WI38 (cell line): ENCODE results near the gene CTNNA2.

Experiments
- H3K4me3 ChIP-seq: 2 replicates; pipeline ENCODE4 v1.5.1; 2011; ENCODE audit warnings: low read depth, mild to moderate bottlenecking, control low read depth, low read length
- TF ChIP-seq, protein P1 (sequence below): IDR thresholded peaks from 2 replicates; pipeline ENCODE4 v1.5.1; 2012; ENCODE audit warnings: low read depth, mild to moderate bottlenecking, control low read depth, low read length

The CTNNA2 gene

DNA sequence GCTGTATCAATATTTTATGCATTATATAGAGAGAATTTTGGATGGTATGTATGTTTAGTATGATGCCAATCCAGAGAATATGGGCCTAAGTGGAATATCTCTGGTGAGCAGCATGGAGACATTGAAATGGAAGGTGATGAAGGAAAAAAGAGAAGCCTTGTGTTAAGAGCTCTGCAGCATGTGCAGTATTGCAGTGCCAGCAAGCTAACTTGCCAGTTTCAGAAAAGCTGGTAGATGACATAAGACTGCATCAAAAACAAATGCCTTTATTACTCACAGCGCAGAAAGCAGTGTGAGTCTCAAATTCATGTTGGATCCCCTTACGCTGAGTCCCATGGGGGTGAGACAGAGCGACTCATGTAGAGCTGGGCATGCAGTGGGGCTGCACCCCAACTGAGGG, 280.2 kb downstream of the CTNNA2 start:
- no peak overlapping the region for H3K4me3 ChIP-seq
- TF ChIP-seq, protein P1, sequence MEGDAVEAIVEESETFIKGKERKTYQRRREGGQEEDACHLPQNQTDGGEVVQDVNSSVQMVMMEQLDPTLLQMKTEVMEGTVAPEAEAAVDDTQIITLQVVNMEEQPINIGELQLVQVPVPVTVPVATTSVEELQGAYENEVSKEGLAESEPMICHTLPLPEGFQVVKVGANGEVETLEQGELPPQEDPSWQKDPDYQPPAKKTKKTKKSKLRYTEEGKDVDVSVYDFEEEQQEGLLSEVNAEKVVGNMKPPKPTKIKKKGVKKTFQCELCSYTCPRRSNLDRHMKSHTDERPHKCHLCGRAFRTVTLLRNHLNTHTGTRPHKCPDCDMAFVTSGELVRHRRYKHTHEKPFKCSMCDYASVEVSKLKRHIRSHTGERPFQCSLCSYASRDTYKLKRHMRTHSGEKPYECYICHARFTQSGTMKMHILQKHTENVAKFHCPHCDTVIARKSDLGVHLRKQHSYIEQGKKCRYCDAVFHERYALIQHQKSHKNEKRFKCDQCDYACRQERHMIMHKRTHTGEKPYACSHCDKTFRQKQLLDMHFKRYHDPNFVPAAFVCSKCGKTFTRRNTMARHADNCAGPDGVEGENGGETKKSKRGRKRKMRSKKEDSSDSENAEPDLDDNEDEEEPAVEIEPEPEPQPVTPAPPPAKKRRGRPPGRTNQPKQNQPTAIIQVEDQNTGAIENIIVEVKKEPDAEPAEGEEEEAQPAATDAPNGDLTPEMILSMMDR = no peak

DNA sequence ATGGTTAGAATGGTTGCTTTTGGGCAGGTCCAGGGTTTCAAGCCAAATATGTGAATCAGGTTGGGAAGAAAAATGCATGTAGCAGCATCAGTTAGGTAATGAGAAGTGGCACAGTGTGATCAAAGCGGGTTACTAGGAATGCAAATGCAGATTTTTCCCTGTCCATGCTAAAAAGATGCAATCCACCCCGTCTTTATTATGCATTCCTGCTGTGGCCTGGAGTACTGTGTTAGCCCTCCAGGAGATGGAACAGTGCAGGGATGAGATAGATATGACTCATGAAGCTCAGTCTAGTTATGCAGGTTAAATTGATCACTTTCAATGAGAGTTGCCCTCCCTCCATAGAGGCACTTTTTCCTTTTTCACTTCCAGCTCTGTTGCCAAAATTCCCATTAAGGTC, 283.8 kb downstream of the CTNNA2 start:
- TF ChIP-seq, protein P1 = no peak
- no peak overlapping the region for H3K4me3 ChIP-seq

DNA sequence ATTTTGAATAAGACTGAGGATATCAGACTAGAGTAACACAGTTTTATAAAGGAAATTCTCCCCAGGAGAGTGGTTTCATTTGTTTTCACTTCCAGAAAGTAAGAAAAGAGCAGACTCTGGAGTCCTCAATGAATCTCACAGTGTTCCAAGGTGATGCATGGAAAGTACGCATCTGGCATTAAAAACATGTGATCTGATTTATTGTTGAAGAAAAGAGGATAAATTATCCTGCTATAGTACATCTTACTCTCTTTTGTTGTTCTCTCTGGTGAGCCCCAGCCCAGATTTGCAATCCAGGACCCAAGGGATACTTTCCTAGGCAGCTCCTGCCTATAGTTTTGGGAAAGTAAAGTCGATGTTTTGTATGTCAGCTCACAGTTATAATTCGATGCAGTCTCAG, 285.9 kb downstream of the CTNNA2 start:
- TF ChIP-seq, protein P1 = no peak
- no peak overlapping the region for H3K4me3 ChIP-seq

DNA sequence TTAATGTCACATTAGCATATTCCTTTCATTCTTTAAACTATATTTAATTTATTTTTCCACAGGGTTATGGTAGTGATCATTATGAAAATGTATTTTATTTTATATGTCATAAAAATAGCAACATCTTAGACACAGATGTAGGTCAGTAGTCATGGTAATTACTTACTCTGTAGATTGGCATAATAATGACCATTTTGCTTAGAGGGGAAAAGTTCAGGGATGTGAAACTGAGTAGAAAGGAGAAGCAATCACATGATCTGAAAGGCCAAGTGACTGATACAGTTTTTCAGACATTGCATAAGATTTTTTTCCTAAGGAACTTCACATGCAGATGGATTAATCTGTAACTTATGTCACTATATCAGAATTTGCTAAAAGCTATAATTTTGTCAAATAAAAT, 286.9 kb downstream of the CTNNA2 start:
- TF ChIP-seq, protein P1 = no peak
- H3K4me3 ChIP-seq = no peak overlapping the region

DNA sequence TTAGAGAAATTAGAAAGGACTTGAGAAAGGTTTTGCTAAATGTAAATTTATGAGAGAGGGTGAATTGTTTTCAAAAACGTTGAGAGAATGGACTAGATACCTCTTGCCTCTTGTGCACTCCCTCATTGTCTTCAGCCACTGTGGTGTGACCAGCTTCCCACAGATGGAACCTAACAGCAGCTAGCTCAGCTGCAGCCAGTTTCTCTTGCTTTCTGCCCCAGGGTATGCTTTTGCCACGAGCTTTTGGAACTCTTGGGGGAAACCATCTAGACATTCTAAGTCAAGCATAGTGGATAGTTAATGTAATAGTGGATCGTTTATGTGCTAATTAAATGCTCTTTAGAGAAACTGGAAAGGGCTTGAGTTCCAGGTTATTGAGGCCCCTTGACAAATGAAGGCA, 288.2 kb downstream of the CTNNA2 start:
- TF ChIP-seq, protein P1 = no peak

DNA sequence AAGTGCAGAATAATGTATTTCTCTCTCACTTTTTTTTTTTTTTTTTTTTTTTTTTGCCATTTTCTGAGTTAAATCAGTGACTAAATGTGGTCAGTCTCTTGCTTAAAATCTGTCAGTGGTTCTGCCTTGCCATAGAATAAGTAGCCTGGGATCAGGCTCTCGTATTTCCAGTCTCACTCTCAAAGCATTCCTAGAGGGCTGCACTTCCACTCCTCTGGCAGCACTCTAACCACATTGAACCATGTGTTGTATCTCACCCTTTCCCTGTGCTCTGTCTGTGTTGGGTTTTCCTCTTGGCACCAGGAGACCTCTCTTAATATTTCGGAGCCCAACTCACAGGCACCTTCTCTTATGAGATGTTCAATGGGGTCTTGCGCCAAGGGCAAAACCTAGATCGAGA, 304.4 kb downstream of the CTNNA2 start:
- H3K4me3 ChIP-seq = no peak overlapping the region
- TF ChIP-seq, protein P1 = no peak

More for the DNA sequence above, 288.2 kb downstream of the CTNNA2 start:
- H3K4me3 ChIP-seq = no peak overlapping the region

DNA sequence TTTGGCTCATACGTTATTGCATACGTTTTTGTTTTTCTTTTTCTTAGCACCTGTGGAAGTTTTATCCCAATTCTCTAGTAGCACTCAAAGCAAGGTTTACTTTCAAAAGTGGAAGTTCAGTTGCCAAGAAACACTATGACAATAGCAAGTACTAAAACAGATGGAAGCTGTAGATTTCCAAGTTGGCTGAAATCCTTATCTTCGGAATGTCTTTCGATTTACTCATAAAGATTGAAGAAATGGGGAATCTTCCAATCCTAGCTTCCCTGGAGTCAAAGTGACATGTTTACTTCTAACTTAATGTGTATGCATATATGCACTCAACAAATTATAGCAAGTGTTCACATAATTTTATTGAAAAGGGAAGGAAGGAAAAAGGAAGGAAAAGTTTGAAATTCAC, 307.4 kb downstream of the CTNNA2 start:
- TF ChIP-seq, protein P1 = no peak
- H3K4me3 ChIP-seq = no peak overlapping the region
